Measurements from ENCODE around the gene UACA.

- TF ChIP-seq CTCF (IDR thresholded peaks at IDR 0.05) (no peak), PRRX2 (CRISPR knock-in tag; IDR thresholded peaks at IDR 0.05) (no peak), PREB (CRISPR knock-in tag; IDR thresholded peaks at IDR 0.05; ENCODE audit: borderline replicate concordance) (no peak), RELA (CRISPR knock-in tag; IDR thresholded peaks at IDR 0.05; ENCODE audit: borderline replicate concordance) (no peak), ATF6 (CRISPR knock-in tag; IDR thresholded peaks at IDR 0.05) (no peak), ZNF317 (CRISPR knock-in tag; IDR thresholded peaks at IDR 0.05; ENCODE audit: borderline replicate concordance, low read depth) (no peak), GTF2I (CRISPR knock-in tag; conservative IDR thresholded peaks at IDR 0.05) (no peak), KAT7 (CRISPR knock-in tag; IDR thresholded peaks at IDR 0.05; ENCODE audit: borderline replicate concordance) (no peak)
- TF ChIP-seq, protein P1, sequence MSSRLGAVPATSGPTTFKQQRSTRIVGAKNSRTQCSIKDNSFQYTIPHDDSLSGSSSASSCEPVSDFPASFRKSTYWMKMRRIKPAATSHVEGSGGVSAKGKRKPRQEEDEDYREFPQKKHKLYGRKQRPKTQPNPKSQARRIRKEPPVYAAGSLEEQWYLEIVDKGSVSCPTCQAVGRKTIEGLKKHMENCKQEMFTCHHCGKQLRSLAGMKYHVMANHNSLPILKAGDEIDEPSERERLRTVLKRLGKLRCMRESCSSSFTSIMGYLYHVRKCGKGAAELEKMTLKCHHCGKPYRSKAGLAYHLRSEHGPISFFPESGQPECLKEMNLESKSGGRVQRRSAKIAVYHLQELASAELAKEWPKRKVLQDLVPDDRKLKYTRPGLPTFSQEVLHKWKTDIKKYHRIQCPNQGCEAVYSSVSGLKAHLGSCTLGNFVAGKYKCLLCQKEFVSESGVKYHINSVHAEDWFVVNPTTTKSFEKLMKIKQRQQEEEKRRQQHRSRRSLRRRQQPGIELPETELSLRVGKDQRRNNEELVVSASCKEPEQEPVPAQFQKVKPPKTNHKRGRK (CRISPR knock-in tag; IDR thresholded peaks at IDR 0.05; ENCODE audit: borderline replicate concordance): no peak
- TF ChIP-seq, protein P2, sequence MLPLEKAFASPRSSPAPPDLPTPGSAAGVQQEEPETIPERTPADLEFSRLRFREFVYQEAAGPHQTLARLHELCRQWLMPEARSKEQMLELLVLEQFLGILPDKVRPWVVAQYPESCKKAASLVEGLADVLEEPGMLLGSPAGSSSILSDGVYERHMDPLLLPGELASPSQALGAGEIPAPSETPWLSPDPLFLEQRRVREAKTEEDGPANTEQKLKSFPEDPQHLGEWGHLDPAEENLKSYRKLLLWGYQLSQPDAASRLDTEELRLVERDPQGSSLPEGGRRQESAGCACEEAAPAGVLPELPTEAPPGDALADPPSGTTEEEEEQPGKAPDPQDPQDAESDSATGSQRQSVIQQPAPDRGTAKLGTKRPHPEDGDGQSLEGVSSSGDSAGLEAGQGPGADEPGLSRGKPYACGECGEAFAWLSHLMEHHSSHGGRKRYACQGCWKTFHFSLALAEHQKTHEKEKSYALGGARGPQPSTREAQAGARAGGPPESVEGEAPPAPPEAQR (CRISPR knock-in tag; IDR thresholded peaks at IDR 0.05): no peak
These were observed 8.5 kb downstream of the UACA start for GRCh38 chr15:70754862-70755261.
